Neutrophil (primary cell): ENCODE data around the gene EPHA6.

Experiments
- H3K27ac ChIP-seq: fragments of 200-600 bp; sonication (generic); 2 replicates; pipeline ENCODE4 v1.5.1; 2016; ENCODE audit warnings: mild to moderate bottlenecking, moderate library complexity
- H3K27me3 ChIP-seq: fragments of 200-600 bp; sonication (generic); 2 replicates; pipeline ENCODE4 v1.6.0; 2016; ENCODE audit warnings: mild to moderate bottlenecking
- H3K36me3 ChIP-seq: fragments of 200-600 bp; sonication (generic); 2 replicates; pipeline ENCODE4 v1.5.1; 2017
- H3K4me1 ChIP-seq, 2 experiments: fragments of 200-600 bp in 1 of 2; sonication (generic) in 1 of 2; 1 replicate in 1 of 2; 2 replicates in 1 of 2; pipeline versions ENCODE4 v1.5.1 to v1.6.1; 2013 to 2016; ENCODE audit warnings: low read depth in 1 of 2, low read length in 1 of 2, mild to moderate bottlenecking in 1 of 2, moderate library complexity in 1 of 2; ENCODE audit not compliant: control insufficient read depth in 1 of 2, insufficient read depth in 1 of 2
- H3K4me3 ChIP-seq, 2 experiments: fragments of 200-600 bp in 1 of 2; sonication (generic) in 1 of 2; 1 replicate in 1 of 2; 2 replicates in 1 of 2; pipeline ENCODE4 v1.5.1; 2013 to 2016; ENCODE audit warnings: low read depth in 1 of 2, low read length in 1 of 2, mild to moderate bottlenecking in 1 of 2, moderate library complexity in 1 of 2
- H3K9me3 ChIP-seq: fragments of 200-600 bp; sonication (generic); 2 replicates; pipeline ENCODE4 v1.5.1; 2016
- TF ChIP-seq, protein P1 (sequence below): fragments of 200-600 bp; sonication (generic); IDR thresholded peaks from 2 replicates; pipeline ENCODE4 v1.5.1; 2016; ENCODE audit warnings: antibody characterized with exemption

The EPHA6 gene

DNA sequence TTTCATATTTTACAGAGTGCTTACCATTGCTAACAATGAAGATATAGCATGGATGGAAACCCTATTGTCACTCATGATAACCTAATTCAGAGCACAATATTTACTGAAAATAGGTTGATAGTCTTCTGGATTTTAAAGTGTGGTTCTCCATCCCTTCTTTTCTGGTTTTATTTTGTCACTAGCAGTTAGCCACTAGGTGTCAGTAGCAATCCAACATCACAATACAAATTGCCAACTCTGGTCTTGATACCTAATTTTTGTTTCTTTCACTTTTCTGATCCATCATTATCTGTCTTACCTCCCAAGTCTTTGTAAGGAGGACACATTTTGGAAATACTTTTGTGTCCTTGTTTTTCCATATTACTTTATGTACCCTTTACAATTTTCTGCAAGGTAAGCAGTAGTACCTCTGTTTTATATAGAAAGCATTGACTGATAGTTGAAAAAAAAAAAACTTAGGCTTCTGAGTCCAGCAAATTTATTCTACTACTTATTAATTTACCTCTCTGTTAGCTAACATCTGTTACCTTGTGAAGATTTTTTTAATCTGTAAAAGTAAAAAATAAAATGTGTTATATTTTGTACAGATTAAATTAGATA, 979.1 kb downstream of the EPHA6 start:
- TF ChIP-seq, protein P1, sequence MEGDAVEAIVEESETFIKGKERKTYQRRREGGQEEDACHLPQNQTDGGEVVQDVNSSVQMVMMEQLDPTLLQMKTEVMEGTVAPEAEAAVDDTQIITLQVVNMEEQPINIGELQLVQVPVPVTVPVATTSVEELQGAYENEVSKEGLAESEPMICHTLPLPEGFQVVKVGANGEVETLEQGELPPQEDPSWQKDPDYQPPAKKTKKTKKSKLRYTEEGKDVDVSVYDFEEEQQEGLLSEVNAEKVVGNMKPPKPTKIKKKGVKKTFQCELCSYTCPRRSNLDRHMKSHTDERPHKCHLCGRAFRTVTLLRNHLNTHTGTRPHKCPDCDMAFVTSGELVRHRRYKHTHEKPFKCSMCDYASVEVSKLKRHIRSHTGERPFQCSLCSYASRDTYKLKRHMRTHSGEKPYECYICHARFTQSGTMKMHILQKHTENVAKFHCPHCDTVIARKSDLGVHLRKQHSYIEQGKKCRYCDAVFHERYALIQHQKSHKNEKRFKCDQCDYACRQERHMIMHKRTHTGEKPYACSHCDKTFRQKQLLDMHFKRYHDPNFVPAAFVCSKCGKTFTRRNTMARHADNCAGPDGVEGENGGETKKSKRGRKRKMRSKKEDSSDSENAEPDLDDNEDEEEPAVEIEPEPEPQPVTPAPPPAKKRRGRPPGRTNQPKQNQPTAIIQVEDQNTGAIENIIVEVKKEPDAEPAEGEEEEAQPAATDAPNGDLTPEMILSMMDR: no peak
- Histone ChIP-seq H3K4me3 (no peak overlapping the region), H3K27me3 (no peaks in the 10 kb centered on the region), H3K9me3 (no peaks in the 10 kb centered on the region), H3K27ac (no peak overlapping the region), H3K36me3 (no peaks in the 10 kb centered on the region), H3K4me1 (no peaks in the 10 kb centered on the region)

DNA sequence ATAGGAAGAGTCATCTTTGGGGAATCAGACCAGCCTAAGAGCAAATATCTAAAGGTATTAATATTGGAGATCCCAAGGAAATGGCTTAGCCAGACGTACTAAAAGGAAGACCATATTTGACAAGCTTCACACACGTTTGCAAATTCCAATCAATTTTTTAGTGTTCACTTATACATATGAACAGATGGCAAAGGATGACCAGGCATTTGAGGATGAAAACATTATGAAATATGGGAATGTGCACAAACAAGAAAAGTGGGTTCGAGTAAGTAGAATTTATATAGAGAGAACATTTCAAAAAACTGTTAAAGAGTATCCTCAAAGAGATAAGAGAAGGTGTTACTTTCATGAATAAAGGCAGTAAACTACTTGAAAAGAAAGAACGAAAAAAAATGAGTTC, 981.6 kb downstream of the EPHA6 start:
- H3K27ac ChIP-seq: no peak overlapping the region
- no peaks in the 10 kb centered on the region for H3K9me3 ChIP-seq
- no peaks in the 10 kb centered on the region for H3K27me3 ChIP-seq
- H3K4me3 ChIP-seq: no peak overlapping the region
- TF ChIP-seq, protein P1: no peak
- no peaks in the 10 kb centered on the region for H3K36me3 ChIP-seq
- H3K4me1 ChIP-seq: no peaks in the 10 kb centered on the region
